Upper lobe of left lung (tissue), 4 donors: ENCODE data around the gene SH2D3A.
A peak's percentile ranks its signal among the peaks of the same experiment; 100 is the strongest.

ENCODE experiments used
- EP300 ChIP-seq, 4 donors: sonication (generic); formaldehyde crosslinking; IDR thresholded peaks; one replicate each; pipeline ENCODE4 v1.5.1; 2017; ENCODE audit warnings: antibody characterized with exemption in 4 of 4, control low read depth in 2 of 4
- POLR2A ChIP-seq, 4 donors: fragments of 450-650 bp; IDR thresholded peaks; one replicate each; pipeline ENCODE4 v1.5.1; 2016 to 2017; ENCODE audit warnings: antibody characterized with exemption in 4 of 4, mild to moderate bottlenecking in 2 of 4
- POLR2AphosphoS5 ChIP-seq, 2 donors: sonication (generic); formaldehyde crosslinking; IDR thresholded peaks; one replicate each; pipeline ENCODE4 v1.5.1; 2017; ENCODE audit warnings: antibody characterized with exemption in 2 of 2
- TF ChIP-seq, protein P1 (sequence below), 6 experiments: fragments of 450-650 bp in 4 of 6; fragments of 200-600 bp in 2 of 6; sonication (generic) in 2 of 6; IDR thresholded peaks; one replicate each; pipeline ENCODE4 v1.5.1; 2016 to 2019; ENCODE audit warnings: antibody characterized with exemption in 6 of 6

DNA sequence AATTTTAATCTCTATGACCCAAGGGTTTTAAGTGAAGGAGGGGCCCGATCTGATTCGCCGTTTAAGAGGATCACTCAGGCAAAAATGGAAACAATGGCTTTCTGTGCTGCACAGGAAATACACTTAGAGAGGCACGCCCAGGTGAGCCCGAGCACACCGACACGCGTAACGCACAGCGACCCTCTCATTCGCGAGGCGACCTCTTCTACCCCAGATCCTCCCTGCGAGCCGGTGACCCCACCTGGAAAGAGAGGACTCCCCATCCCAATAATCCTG, 216 bp downstream of the SH2D3A start:
- TF ChIP-seq, protein P1, sequence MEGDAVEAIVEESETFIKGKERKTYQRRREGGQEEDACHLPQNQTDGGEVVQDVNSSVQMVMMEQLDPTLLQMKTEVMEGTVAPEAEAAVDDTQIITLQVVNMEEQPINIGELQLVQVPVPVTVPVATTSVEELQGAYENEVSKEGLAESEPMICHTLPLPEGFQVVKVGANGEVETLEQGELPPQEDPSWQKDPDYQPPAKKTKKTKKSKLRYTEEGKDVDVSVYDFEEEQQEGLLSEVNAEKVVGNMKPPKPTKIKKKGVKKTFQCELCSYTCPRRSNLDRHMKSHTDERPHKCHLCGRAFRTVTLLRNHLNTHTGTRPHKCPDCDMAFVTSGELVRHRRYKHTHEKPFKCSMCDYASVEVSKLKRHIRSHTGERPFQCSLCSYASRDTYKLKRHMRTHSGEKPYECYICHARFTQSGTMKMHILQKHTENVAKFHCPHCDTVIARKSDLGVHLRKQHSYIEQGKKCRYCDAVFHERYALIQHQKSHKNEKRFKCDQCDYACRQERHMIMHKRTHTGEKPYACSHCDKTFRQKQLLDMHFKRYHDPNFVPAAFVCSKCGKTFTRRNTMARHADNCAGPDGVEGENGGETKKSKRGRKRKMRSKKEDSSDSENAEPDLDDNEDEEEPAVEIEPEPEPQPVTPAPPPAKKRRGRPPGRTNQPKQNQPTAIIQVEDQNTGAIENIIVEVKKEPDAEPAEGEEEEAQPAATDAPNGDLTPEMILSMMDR (IDR thresholded peaks at IDR 0.05), result no peak
- TF ChIP-seq POLR2A (IDR thresholded peaks at IDR 0.05) (peak in 1 of 4 donors; percentile 73), EP300 (IDR thresholded peaks at IDR 0.05) (no peak), POLR2AphosphoS5 (IDR thresholded peaks at IDR 0.05) (no peak)
